ENCODE measurements around the gene PET100. TPM values are rescaled to one million over a fixed set of nuclear protein-coding genes. Genes with fewer than 3 reads are reported as not detected.

PET100 gene
- total RNA-seq, 1 experiment from 2014 or later: 126 TPM

DNA sequence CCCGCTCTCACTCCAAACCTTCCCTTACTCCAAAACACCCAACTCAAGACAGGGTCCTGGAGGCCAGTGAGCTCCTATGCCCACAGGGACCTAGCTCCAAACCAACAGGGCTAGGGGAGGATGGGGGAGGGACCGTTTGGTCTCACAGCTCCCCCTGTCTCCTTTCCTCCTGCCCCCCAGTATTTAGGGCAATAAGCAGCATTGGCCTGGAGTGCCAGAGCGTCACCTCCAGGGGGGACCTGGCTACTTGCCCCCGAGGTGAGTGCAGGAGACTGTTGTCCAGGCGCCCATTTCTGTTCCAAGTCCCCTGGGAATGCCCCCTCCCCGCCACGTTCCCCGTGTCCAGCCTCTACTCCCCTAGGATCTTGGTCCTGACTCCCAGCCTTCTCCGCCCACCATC lies 40.0 kb downstream of the PET100 start:
- ATAC-seq (no peak), DNase-seq (ENCODE audit: low read depth, low spot score) (no peak)
- ChIA-PET RAD21 (ENCODE audit: low non-redundant PET in 1 of 2, low total read pairs in 2 of 2, uncharacterized antibody in 2 of 2, unreplicated experiment in 2 of 2) (no interaction called here), CTCF (interaction anchor here (2.3 kb wide), 1 partner anchor 11 kb away, joined by 12 read pairs; the partner anchor contains the start of gene TRAPPC5), POLR2A (no interaction called here)
- TF ChIP-seq EZH2 (IDR thresholded peaks at IDR 0.05) (no peak), RAD21 (IDR thresholded peaks at IDR 0.05; ENCODE audit: low read depth) (no peak), JUND (IDR thresholded peaks at IDR 0.05) (no peak), SP1 (IDR thresholded peaks at IDR 0.05; ENCODE audit: low read depth) (no peak), SRF (IDR thresholded peaks at IDR 0.05; ENCODE audit: low read depth) (no peak), YY1 (IDR thresholded peaks at IDR 0.05; ENCODE audit: extremely low read depth, insufficient replicate concordance, low read depth, low read length) (no peak), ELF1 (IDR thresholded peaks at IDR 0.05; ENCODE audit: borderline replicate concordance, low read depth) (no peak), ZNF274 (IDR thresholded peaks at IDR 0.05; ENCODE audit: low read depth, low read length) (no peak), EZH2phosphoT487 (IDR thresholded peaks at IDR 0.05; ENCODE audit: borderline replicate concordance) (no peak), FOSL1 (IDR thresholded peaks at IDR 0.05; ENCODE audit: low read depth) (no peak), EGR1 (IDR thresholded peaks at IDR 0.05; ENCODE audit: low read depth) (no peak), POLR2AphosphoS5 (IDR thresholded peaks at IDR 0.05; ENCODE audit: low read depth, low read length) (no peak), SIN3A (IDR thresholded peaks at IDR 0.05; ENCODE audit: low read depth) (no peak), ZFX (IDR thresholded peaks at IDR 0.05) (no peak), CBX3 (IDR thresholded peaks at IDR 0.05; ENCODE audit: low read depth) (no peak)
- TF ChIP-seq, protein P1, sequence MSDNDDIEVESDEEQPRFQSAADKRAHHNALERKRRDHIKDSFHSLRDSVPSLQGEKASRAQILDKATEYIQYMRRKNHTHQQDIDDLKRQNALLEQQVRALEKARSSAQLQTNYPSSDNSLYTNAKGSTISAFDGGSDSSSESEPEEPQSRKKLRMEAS (IDR thresholded peaks at IDR 0.05): no peak
- TF ChIP-seq, protein P2, sequence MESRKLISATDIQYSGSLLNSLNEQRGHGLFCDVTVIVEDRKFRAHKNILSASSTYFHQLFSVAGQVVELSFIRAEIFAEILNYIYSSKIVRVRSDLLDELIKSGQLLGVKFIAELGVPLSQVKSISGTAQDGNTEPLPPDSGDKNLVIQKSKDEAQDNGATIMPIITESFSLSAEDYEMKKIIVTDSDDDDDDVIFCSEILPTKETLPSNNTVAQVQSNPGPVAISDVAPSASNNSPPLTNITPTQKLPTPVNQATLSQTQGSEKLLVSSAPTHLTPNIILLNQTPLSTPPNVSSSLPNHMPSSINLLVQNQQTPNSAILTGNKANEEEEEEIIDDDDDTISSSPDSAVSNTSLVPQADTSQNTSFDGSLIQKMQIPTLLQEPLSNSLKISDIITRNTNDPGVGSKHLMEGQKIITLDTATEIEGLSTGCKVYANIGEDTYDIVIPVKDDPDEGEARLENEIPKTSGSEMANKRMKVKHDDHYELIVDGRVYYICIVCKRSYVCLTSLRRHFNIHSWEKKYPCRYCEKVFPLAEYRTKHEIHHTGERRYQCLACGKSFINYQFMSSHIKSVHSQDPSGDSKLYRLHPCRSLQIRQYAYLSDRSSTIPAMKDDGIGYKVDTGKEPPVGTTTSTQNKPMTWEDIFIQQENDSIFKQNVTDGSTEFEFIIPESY (IDR thresholded peaks at IDR 0.05; ENCODE audit: extremely low read depth, insufficient replicate concordance, low read length): no peak
- TF ChIP-seq, protein P3, sequence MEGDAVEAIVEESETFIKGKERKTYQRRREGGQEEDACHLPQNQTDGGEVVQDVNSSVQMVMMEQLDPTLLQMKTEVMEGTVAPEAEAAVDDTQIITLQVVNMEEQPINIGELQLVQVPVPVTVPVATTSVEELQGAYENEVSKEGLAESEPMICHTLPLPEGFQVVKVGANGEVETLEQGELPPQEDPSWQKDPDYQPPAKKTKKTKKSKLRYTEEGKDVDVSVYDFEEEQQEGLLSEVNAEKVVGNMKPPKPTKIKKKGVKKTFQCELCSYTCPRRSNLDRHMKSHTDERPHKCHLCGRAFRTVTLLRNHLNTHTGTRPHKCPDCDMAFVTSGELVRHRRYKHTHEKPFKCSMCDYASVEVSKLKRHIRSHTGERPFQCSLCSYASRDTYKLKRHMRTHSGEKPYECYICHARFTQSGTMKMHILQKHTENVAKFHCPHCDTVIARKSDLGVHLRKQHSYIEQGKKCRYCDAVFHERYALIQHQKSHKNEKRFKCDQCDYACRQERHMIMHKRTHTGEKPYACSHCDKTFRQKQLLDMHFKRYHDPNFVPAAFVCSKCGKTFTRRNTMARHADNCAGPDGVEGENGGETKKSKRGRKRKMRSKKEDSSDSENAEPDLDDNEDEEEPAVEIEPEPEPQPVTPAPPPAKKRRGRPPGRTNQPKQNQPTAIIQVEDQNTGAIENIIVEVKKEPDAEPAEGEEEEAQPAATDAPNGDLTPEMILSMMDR (IDR thresholded peaks at IDR 0.05 in 2 of 3, conservative IDR thresholded peaks at IDR 0.05 in 1 of 3; ENCODE audit: borderline replicate concordance in 1 of 3, insufficient read depth in 1 of 3, low read depth in 2 of 3, low read length in 2 of 3): no peak
- H3K9ac ChIP-seq (ENCODE audit: low read length): no peak overlapping the region
- peaks cover 3 to 10% of the 10 kb centered on the region in 2 experiments; a peak in 3 of 4 replicates for H3K4me1 ChIP-seq (ENCODE audit: control insufficient read depth in 1 of 2, insufficient read depth in 2 of 2, low read length in 2 of 2)
- no peaks in the 10 kb centered on the region for H3K9me2 ChIP-seq (ENCODE audit: insufficient read depth)
- intact Hi-C loops (cut with micrococcal nuclease): no loop called here
- no peaks in the 10 kb centered on the region for H4K20me1 ChIP-seq (ENCODE audit: insufficient read depth)
- H2AFZ ChIP-seq (ENCODE audit: low read depth, low read length, poor library complexity, severe bottlenecking): no peak overlapping the region
- no peak overlapping the region for H3K4me3 ChIP-seq (replicated peaks in 1 of 2; ENCODE audit: low read depth in 1 of 2, low read length in 2 of 2)
- H3K4me2 ChIP-seq (ENCODE audit: low read length): no peak overlapping the region
- H3K27ac ChIP-seq (ENCODE audit: low read depth, low read length): no peak overlapping the region
- H3K79me2 ChIP-seq (ENCODE audit: insufficient read depth, low read length): no peaks in the 10 kb centered on the region
- no TSS peak for BruUV-seq (replicated peaks)
- H3K36me3 ChIP-seq (ENCODE audit: control insufficient read depth in 1 of 2, insufficient read depth in 2 of 2, low read length in 2 of 2): no peaks in the 10 kb centered on the region
- no peaks in the 10 kb centered on the region for H3K27me3 ChIP-seq (ENCODE audit: insufficient read depth, low read length)
- peaks cover 0 to 3% of the 10 kb centered on the region in 2 experiments; a peak in 1 of 4 replicates for H3K9me3 ChIP-seq (ENCODE audit: control insufficient read depth in 1 of 2, insufficient read depth in 1 of 2, low read depth in 1 of 2, low read length in 2 of 2)
